Endothelial cell of umbilical vein (primary cell): Measurements from ENCODE around the gene GRIA4.

ENCODE experiments used
- EZH2 ChIP-seq: IDR thresholded peaks from 2 replicates; pipeline ENCODE4 v1.6.1; 2012; ENCODE audit warnings: borderline replicate concordance, low read depth, mild to moderate bottlenecking, moderate library complexity, low read length, inconsistent platforms; ENCODE audit not compliant: severe bottlenecking
- GATA2 ChIP-seq: IDR thresholded peaks from 2 replicates; pipeline ENCODE4 v1.7.0; 2011; ENCODE audit warnings: low read depth, mild to moderate bottlenecking, moderate library complexity, mixed read lengths, low read length; ENCODE audit not compliant: insufficient read length, insufficient read depth
- JUN ChIP-seq: IDR thresholded peaks from 2 replicates; pipeline ENCODE4 v1.6.1; 2011; ENCODE audit warnings: borderline replicate concordance, low read depth; ENCODE audit not compliant: insufficient read length, insufficient read depth
- MYC ChIP-seq: IDR thresholded peaks from one replicate; pipeline ENCODE4 v1.6.1; 2011; ENCODE audit warnings: mild to moderate bottlenecking, low read depth, low read length
- POLR2A ChIP-seq: IDR thresholded peaks from 2 replicates; pipeline ENCODE4 v1.6.1; 2012; ENCODE audit warnings: low read depth, mild to moderate bottlenecking, control low read depth, low read length
- POLR2AphosphoS5 ChIP-seq: IDR thresholded peaks from 2 replicates; pipeline ENCODE4 v1.6.1; 2012; ENCODE audit warnings: low read depth, mild to moderate bottlenecking, control low read depth, low read length, moderate library complexity; ENCODE audit not compliant: insufficient read depth
- TF ChIP-seq, protein P1 (sequence below), 2 donors: IDR thresholded peaks; 1 replicate in 1 of 2; 2 replicates in 1 of 2; pipeline ENCODE4 v1.5.1; 2011; ENCODE audit warnings: low read length in 2 of 2, mild to moderate bottlenecking in 2 of 2, moderate library complexity in 2 of 2, control low read depth in 1 of 2, inconsistent platforms in 1 of 2, low read depth in 1 of 2; ENCODE audit not compliant: insufficient read depth in 1 of 2; ENCODE audit errors: extremely low read depth in 1 of 2
- TF ChIP-seq, protein P2 (sequence below): IDR thresholded peaks from 2 replicates; pipeline ENCODE4 v1.6.1; 2011; ENCODE audit not compliant: insufficient read depth, insufficient read length

DNA sequence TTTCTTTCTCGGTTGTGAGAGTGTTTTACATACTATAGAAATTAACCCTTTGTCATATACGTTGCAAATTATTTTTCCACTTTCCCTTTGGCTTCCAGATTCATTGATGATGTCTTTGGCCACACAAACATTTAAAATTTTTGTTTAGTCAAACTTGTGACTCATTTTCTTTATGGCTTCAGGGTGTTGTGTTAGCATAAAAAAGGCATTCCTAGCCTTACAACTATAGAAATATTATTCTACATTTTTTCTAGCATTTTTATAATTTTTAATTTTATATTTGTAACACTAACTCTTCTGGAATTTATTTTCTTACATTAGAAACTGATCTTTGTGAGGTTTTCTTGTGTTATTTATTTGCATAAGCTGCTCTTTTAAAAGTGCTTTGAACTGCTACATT is 12.1 kb downstream of the GRIA4 start:
- TF ChIP-seq EZH2 = no peak
- TF ChIP-seq, protein P1, sequence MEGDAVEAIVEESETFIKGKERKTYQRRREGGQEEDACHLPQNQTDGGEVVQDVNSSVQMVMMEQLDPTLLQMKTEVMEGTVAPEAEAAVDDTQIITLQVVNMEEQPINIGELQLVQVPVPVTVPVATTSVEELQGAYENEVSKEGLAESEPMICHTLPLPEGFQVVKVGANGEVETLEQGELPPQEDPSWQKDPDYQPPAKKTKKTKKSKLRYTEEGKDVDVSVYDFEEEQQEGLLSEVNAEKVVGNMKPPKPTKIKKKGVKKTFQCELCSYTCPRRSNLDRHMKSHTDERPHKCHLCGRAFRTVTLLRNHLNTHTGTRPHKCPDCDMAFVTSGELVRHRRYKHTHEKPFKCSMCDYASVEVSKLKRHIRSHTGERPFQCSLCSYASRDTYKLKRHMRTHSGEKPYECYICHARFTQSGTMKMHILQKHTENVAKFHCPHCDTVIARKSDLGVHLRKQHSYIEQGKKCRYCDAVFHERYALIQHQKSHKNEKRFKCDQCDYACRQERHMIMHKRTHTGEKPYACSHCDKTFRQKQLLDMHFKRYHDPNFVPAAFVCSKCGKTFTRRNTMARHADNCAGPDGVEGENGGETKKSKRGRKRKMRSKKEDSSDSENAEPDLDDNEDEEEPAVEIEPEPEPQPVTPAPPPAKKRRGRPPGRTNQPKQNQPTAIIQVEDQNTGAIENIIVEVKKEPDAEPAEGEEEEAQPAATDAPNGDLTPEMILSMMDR (IDR thresholded peaks at IDR 0.05; ENCODE audit: extremely low read depth in 1 of 2, insufficient read depth in 1 of 2, low read depth in 1 of 2, low read length in 2 of 2) = no peak
- no peak for TF ChIP-seq POLR2AphosphoS5
- TF ChIP-seq POLR2A = no peak
- TF ChIP-seq MYC = no peak
- no peak for TF ChIP-seq JUN
- TF ChIP-seq, protein P2, sequence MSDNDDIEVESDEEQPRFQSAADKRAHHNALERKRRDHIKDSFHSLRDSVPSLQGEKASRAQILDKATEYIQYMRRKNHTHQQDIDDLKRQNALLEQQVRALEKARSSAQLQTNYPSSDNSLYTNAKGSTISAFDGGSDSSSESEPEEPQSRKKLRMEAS = no peak
- TF ChIP-seq GATA2 = no peak
